GM21447 (cell line): Measurements from ENCODE around the gene ORC1.

Source experiments
- ATAC-seq: cut with Tn5 transposase; IDR thresholded peaks from one replicate; pipeline ENCODE4 v1.9.1; 2021; ENCODE audit not compliant: unreplicated experiment

The ORC1 gene

DNA sequence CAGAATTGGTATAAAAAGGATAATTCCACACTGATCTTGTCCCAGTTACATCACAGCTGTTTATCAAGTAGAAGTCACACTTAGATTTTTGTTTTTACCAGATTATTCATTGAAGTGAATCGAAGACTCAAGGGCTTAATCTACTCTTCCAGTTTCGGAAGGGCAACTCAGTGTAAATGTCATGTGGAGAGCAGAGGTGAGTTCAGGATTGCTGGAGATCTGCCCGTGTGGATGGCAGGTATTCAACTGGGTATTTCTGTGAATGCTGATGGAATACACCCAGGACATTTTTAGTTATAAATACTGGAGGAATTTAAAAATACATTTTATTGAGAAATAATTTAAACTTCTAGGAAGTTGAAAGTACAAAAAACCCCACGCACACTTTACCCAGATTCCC, 57.6 kb downstream of the ORC1 start:
- no peak for ATAC-seq

DNA sequence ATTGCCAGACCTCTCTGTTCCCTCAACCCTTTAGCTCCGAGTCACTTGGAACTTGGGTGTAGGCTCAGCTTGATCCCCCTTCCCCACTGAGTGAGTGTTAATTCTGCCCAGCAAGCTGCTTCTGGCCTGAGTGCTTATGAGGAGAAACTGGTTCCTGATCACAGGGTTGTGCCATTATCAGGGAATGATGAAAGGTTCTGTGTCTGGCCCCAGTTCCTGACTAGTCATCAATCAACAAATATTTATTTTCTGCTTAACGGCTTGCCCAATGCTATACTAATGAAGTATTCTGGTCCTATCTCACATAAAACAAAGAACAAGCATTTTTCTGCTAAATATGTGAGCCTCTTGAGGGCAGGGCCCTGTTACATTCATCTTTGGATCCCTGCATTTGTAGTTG, 59.0 kb downstream of the ORC1 start:
- ATAC-seq: no peak

DNA sequence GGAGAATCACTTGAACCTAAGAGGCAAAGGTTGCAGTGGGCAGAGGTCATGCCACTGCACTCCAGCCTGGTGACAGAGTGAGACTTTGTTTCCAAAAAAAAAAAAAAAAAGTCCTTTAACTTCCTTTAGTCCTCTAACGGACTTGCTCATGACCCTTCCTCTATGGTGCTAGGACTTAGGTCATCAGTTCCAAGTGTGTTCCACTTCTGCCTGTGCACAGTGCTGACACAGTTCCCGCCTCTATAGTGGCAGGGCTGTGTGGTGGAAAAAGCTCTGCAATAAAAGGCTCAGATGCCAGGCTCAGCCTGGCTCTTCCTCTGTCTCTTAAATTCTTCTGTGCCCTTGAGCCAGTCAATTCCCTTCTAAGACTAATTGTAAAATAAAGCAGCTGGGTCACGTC, 60.2 kb downstream of the ORC1 start:
- no peak for ATAC-seq

DNA sequence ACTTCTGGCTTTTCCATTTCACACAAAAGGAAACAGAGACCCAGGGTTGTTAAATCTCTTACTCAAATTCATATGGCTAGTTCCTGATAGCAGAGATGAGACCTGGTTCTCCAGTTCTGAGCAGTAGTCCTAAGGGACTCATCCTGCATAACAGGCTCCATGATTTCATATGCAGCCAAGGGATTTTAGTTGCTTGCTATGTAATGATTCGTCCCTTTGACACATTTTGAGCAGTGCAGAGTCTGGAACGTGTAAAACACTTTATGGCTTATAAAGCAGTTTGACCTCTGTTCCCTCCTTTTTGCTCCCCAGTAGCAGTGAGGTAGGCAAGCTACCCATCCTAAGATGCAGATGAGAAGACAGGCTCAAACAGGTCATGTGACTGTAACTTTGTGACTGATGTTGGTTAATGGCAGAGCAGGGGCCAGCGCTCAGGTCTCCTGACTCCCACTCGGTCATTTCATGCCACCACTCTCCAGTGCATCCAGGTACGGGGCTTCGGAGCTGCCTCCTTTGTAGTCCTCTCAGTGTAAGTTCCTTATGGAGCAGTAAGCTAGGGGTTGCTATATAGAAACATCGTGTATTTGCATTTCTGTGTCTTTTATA, 62.5 kb downstream of the ORC1 start:
- no peak for ATAC-seq

DNA sequence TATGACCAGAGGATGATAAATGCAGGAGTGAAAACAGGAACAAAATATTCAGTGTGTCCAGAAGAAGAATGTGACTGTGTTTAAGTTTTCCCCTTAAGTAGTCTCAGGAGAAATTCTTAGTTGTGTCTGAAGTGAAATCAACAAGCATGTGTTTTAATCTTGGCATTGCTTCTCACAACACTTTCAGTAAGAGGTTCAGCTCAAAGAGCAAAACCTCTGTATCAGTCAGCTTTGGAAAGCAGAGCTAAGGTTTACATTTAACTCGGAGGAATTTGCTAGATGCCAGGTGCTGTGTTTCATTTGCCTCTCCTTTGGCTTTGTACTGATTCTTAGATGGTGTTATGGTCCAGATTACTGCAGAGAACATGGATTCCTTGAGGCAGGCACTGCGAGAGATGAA, 66.8 kb downstream of the ORC1 start:
- no peak for ATAC-seq

DNA sequence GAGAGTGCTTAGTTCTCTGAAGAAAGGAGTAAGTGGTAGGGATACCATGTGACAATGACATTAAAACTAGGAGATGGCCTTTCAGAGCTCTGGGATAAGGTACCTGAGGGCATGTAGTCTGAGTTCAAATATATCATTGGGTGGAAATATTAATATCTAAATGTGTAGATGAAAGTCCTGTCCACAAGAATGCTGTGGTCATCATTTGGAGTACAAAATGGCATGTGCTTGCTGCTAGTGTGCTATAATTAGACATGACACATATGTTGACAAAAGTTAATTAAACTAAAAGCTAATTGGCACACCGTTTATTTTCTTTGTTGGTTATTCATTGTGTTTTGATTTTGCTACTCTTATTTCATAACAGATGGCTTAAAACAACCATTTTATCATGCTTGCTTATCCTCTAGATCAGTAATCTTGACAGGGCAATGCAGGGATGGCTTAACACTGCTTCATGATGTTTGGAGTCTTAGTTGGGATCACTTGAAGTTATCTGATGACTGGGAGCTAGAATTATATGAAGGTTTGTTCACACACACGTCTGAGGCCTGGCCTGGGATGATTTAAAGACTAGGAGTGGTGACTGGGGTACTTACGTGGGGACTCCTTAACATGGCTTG, 69.2 kb downstream of the ORC1 start:
- ATAC-seq: no peak

DNA sequence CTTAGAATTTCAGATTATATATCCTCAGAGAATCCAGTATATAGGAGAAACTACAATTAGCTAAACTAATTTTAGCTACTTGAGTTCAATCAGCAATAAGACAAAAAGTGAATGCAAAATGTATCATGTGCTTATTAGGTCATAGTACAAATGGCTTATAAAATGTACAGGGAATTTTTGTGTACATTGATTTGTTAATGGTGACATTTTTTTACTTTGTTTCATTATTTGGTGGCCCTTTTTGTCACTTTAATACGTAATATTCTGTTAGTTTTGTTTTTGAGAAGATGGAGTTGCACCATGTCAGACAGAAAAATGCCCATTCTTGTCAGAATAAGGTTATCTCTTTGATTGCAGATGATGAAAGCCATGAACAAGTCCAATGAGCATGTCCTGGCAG, 71.8 kb downstream of the ORC1 start:
- ATAC-seq: no peak

DNA sequence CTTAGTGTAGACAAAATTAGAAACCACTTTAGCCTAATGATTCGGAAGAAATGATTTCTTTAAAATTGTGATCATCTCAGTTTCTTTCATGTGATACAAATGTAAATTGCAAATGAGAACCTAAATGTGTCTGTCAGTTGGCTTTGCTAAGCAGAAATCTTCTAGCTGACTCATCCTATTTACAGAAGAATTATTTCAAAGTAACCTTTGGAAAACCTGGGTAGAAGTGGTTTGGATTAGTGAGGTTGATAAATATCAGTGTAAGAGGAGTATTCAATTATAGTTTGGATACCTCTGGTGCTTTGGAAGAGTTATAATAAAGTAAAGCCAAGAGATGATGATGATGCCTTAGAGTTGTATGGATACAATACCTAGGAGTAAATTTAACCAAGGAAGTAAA, 75.6 kb downstream of the ORC1 start:
- no peak for ATAC-seq

DNA sequence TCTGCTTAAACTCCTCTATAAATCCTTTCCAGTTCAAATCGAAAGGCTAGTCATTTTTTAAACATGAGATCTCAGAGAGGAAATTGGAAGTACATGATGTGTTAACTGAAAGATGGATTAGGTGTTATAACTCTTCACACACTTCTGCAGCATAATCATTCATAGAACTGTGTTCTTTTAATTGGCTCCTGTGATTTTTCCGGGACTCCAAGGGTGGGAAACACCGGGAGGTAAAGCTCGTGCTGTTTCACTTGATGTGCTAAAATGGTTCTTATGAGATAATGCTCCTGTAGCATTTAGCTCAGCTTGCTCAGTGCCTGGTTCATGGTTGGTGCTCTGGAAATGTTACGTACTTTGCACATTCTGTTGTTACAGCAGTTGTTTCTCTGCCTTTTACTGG, 78.4 kb downstream of the ORC1 start:
- ATAC-seq: no peak

DNA sequence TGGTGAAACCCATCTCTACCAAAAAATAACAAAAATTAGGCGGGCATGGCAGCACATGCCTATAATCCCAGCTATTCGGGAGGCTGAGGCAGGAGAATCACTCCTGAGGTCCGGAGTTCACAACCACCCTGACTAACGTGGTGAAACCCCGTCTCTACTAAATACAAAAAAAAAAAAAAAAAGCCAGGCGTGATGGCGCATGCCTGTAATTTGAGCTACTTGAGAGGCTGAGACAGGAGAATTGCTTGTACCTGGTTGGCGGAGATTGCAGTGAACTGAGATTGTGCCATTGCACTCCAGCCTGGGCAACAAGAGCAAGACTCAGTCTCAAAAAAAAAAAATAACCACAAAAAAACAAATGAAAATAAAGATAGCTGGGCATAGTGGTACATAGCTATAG, 80.5 kb downstream of the ORC1 start:
- no peak for ATAC-seq
